Measurements from ENCODE around the gene EFNA5.

Gene EFNA5

DNA sequence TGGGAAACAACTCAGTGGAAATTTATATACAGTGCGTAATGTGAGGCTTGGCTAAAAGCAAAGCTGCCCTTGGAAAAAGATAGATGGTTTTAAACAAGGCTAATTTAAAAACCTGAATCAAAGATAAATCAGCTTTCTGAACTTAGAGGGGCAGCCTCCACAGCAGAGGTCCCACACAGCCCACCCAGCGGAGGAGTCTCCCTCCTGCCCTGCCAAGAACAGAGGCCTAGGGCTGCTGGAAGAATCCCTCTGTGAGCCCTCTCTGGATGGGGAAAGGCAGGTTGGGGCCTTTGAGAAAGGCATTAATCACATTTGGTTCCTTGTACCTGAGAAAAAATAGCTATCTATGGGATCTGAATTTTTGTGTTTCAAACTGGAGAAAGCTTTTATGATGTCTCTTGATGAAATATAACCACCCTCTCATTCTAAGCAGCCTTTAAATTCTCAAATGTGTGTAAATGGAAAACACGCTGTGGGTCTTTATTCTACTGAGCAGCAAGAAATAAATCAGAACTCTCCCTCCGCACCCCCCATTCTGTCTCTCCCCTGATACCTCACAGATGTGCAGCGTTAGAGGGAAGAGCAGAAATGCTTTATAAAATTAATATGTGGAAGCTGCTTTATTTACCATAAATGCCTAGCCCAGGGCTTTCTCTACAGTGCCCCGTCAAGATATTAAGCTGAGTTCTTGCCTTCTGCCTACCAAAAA is 329.2 kb downstream of the EFNA5 start:
- in situ Hi-C loops (cut with HindIII; ENCODE audit: low sequenced_read_pairs), result no loop called here

DNA sequence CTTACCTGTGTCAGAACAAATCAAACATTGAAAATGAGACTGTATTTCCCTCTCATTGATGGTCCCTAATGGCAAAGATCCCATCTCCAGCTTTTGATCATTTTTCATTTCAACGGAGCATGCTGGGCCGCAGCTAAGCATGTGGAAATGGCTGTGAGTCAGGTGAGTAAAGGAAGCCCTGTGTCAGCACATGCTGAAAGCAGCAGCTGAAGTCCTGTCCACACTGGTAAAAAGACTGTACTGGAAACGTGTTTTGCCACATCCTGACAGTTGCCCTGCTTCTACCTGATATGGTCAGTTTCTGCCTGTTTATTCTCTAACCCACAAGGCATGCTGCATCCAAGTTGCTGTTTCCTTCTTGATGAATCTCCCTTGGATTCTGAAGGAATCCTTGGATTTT is 330.1 kb downstream of the EFNA5 start:
- in situ Hi-C loops (cut with HindIII; ENCODE audit: low sequenced_read_pairs), result no loop called here

DNA sequence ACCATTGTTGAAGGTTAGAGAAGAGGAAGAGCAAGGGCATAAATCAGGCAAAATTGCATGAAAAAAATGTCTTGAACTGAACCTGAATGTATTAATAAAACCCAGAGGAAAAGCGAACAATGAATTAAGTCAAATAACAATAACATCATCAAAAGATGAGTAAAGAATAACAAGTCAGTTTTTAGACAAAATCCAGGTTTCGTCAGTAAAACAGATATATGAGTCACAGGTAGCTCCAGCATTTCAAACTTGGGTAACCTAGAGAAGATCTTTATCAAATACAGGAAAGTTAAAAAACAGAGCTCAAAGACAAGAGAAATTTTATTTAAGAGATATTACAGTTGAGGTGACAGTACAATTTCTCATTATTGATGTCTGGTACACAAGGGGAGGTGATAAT is 332.4 kb downstream of the EFNA5 start:
- in situ Hi-C loops (cut with HindIII; ENCODE audit: low sequenced_read_pairs), result no loop called here

DNA sequence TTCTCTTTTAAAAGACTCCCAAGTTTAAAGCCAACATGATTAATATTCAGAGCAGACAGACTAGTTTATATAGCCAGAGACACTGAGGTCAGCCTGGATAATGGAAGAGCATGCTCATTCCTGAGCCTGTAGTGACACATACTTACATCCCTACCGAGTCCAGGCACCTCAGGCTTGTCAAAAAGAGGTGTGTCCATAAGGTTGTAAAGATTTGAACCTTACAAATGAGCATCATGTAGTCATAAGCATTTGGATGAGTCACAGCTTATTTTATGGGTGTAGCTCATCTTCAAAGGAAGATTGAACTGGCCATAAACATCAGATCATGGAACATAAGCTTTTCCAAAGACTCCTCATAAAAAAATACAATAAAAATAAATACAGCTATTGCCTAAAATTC is 333.5 kb downstream of the EFNA5 start:
- in situ Hi-C loops (cut with HindIII; ENCODE audit: low sequenced_read_pairs), result no loop called here

DNA sequence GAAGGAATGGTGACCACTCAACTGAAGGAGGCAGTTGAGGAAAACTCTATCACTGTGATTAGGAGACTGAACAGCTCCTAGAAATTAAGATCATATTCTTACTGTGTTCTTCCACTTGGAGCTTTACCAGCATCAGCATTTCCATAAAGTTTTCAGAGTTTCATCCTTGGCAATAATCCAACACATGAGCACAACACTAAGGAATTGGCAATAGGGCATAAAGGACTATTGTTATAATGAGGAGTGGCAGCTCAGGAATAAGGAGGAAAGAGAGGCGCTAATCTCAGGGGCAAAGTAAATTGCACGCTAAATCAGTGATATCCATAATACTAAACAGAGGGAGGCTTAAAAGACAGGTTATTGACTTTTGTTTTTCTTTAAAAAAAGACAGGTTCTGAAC is 338.9 kb downstream of the EFNA5 start:
- in situ Hi-C loops (cut with HindIII; ENCODE audit: low sequenced_read_pairs), result no loop called here

DNA sequence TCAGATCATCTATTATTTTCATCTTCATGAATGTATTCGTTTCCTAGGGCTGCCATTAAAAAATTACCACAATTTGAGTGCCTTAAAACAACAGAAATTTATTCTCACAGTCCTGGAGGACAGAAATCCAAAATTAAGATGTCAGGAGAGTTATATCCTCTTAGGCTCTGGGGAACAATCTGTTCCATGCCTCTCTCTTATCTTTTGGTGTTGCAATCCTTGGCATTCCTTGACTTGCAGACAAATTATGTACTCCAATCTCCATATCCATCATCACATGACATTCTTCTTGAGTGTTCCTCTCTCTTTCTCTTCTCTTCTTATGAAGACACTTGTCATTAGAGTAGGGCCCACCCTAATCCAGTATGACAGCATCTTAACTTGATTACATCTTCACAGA is 339.4 kb downstream of the EFNA5 start:
- in situ Hi-C loops (cut with HindIII; ENCODE audit: low sequenced_read_pairs), result no loop called here

DNA sequence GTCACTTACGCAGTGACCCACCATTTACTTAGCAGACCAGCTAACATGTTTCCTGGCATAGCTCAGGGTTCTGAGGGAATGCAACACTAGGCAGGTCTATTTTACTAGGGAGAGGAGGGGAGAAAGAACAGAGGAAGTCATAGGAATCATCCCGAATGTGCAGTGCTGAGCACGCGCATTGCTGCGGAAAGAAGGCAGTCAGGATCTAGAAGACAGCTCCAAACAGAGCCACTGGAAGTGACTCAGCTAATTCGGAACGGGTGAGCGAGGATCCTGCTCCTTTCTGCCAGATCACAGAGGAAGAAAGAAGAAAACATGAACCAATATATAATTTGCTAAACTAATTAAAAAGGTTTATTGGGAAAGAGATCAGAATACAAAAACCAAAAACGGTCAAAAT is 339.8 kb downstream of the EFNA5 start:
- in situ Hi-C loops (cut with HindIII; ENCODE audit: low sequenced_read_pairs), result no loop called here

DNA sequence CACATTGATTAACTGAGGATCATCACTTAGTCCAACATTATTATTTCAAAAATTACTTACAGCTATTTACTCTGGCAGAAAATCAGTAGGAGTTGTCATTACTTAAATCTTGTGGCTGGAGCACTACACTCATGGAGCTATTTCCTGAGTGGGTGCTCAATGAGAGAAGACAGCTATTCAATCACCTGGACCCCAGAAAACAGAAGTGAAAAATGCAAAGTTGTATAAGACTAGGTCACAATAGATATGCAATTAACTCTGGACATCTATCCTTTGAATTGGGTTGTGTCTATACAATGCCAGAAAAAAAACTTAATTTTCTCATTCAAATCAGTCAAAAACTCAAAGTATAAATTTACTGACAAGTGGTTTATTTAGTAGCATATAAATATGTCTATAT is 340.9 kb downstream of the EFNA5 start:
- in situ Hi-C loops (cut with HindIII; ENCODE audit: low sequenced_read_pairs), result no loop called here

Data from endothelial cell of hepatic sinusoid (primary cell).